Retinal pigment epithelial cell (primary cell): ENCODE data around the gene HAUS5.

ENCODE experiments used
- DNase-seq: peaks from one replicate; pipeline ENCODE4 v3.0.0-alpha.2; 2010; ENCODE audit warnings: low read depth
- H3K4me3 ChIP-seq: 2 replicates; pipeline ENCODE4 v1.5.1; 2011; ENCODE audit warnings: mild to moderate bottlenecking, low read length, control low read depth, moderate library complexity
- CTCF ChIP-seq: conservative IDR thresholded peaks from 2 replicates; pipeline ENCODE4 v1.5.1; 2011; ENCODE audit warnings: low read depth, low read length, control low read depth, inconsistent platforms

HAUS5 gene

GRCh38 chr19:35642798-35643254 lies 30.3 kb downstream of the HAUS5 start:
- no peak for TF ChIP-seq CTCF
- H3K4me3 ChIP-seq: peak overlapping the region; percentile 55
- no peak for DNase-seq

DNA sequence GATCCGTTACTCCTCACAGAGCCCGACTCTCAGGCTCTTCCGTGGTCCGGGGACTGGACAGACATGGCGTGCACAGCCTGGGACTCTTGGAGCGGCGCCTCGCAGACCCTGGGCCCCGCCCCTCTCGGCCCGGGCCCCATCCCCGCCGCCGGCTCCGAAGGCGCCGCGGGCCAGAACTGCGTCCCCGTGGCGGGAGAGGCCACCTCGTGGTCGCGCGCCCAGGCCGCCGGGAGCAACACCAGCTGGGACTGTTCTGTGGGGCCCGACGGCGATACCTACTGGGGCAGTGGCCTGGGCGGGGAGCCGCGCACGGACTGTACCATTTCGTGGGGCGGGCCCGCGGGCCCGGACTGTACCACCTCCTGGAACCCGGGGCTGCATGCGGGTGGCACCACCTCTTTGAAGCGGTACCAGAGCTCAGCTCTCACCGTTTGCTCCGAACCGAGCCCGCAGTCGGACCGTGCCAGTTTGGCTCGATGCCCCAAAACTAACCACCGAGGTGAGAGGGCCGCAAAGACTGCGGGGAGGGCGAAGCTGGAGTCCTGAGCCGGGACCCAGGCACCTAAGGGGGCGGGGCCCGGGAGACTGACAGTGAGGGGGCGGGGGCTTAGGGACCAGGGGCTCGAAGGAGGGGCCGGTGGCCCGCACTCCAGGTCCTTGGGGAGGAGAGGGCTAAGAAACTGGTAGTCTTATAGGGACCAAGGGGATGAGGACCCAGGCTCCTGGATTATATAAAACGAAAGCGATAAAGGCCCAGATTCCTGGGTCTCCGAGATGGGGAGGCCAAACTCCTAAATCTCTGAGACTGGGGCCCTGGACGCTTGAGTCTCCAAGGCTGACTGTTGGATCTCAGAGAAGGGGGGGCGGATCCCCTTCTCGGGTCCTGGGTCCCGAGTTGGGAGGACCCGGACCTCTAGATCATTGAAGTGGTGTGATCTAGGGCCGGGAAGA lies 31.0 kb downstream of the HAUS5 start:
- DNase-seq: peak; percentile 43
- peak overlapping the region; percentile 55 for H3K4me3 ChIP-seq
- TF ChIP-seq CTCF: no peak

DNA sequence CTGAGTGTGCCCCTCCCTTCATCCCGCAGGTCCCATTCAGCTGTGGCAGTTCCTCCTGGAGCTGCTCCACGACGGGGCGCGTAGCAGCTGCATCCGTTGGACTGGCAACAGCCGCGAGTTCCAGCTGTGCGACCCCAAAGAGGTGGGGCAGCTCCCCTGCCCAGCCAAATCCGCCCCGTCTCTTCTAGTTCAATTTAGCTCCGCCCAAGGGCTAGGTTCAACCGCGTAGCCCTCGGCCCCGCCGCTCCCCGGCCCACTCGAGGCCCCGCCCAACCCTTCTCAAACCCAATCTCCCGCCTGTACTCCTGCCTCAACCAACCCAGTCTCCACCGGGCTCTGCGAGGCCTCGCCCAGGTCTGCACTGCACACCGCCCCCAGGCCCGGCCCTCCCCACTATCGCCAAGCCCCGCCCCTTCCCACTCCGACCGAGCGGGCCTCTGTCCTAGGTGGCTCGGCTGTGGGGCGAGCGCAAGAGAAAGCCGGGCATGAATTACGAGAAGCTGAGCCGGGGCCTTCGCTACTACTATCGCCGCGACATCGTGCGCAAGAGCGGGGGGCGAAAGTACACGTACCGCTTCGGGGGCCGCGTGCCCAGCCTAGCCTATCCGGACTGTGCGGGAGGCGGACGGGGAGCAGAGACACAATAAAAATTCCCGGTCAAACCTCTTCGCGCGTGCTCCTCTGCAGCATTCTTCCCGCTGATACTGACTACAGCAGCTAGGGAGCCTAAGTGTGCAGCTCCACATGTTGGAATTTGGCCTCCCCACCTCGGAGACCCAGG lies 31.9 kb downstream of the HAUS5 start:
- DNase-seq: peak; percentile 67
- TF ChIP-seq CTCF: no peak
- H3K4me3 ChIP-seq: peak overlapping the region; percentile 55

DNA sequence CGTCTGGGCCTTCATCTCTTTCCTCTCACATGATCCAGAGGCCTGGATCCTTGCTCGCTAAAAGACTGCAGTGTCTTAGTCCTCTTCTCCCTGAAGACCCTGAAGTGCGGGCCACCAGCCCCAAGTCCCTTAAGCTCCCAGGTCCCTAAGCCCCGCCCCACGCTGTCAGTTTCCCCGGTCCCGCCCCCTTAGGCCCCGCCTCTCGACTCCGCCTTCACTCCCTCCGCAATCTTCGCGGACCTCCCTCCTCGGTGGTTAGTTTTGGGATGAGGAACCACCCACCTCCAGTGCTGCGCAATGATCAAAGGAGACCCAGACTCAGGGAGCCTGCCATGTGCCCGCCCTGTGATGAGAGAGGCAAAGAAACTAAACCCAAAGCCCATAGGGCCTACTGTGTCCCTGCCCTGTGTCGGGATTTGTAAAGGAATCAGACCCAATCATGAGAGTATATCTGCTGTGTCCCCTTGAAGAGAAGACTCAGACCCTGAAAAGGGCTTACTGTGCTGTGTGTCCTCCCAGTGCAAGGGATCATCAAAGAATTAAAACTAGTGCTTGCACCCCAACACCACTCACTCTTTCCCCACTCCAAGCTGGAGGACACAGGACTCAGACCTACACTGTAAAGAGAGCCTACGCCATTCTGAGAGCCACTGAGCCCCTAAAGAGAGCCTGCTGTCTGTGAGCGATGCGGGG lies 32.6 kb downstream of the HAUS5 start:
- H3K4me3 ChIP-seq: peak overlapping the region; percentile 55
- no peak for TF ChIP-seq CTCF
- DNase-seq: no peak

GRCh38 chr19:35645680-35646511 lies 33.4 kb downstream of the HAUS5 start:
- H3K4me3 ChIP-seq: no peak overlapping the region
- DNase-seq: no peak
- no peak for TF ChIP-seq CTCF
